ENCODE measurements around the gene CPEB3.

The CPEB3 gene

GRCh38 chr10:92103376-92104090, 187.3 kb downstream of the CPEB3 start:
- TF ChIP-seq FOXP2 (optimal IDR thresholded peaks at IDR 0.05; ENCODE audit: borderline replicate concordance, extremely low read depth, extremely low read length, insufficient read depth) (no peak), SIN3A (IDR thresholded peaks at IDR 0.05; ENCODE audit: borderline replicate concordance, insufficient read depth, low read length) (no peak), TAF1 (IDR thresholded peaks at IDR 0.05; ENCODE audit: borderline replicate concordance, insufficient read depth, low read length) (no peak)

- TF ChIP-seq TAF1 (IDR thresholded peaks at IDR 0.05; ENCODE audit: borderline replicate concordance, insufficient read depth, low read length) = no peak
- no peak for TF ChIP-seq FOXP2 (optimal IDR thresholded peaks at IDR 0.05; ENCODE audit: borderline replicate concordance, extremely low read depth, extremely low read length, insufficient read depth)
- TF ChIP-seq SIN3A (IDR thresholded peaks at IDR 0.05; ENCODE audit: borderline replicate concordance, insufficient read depth, low read length) = no peak
- TF ChIP-seq REST (IDR thresholded peaks at IDR 0.05; ENCODE audit: insufficient read depth in 1 of 2, low read depth in 2 of 2, low read length in 2 of 2) = no peak
- TF ChIP-seq POLR2AphosphoS5 (IDR thresholded peaks at IDR 0.05; ENCODE audit: low read depth, low read length) = no peak
Observed at GRCh38 chr10:92102601-92103213, 188.2 kb downstream of the CPEB3 start.

- TF ChIP-seq TAF1 (IDR thresholded peaks at IDR 0.05; ENCODE audit: borderline replicate concordance, insufficient read depth, low read length) = no peak
- no peak for TF ChIP-seq POLR2AphosphoS5 (IDR thresholded peaks at IDR 0.05; ENCODE audit: low read depth, low read length)
- TF ChIP-seq SIN3A (IDR thresholded peaks at IDR 0.05; ENCODE audit: borderline replicate concordance, insufficient read depth, low read length) = no peak
- TF ChIP-seq REST (IDR thresholded peaks at IDR 0.05; ENCODE audit: insufficient read depth in 1 of 2, low read depth in 2 of 2, low read length in 2 of 2) = no peak
- TF ChIP-seq FOXP2 (optimal IDR thresholded peaks at IDR 0.05; ENCODE audit: borderline replicate concordance, extremely low read depth, extremely low read length, insufficient read depth) = no peak
Observed at GRCh38 chr10:92094960-92095359, 195.9 kb downstream of the CPEB3 start.

- no peak for TF ChIP-seq POLR2AphosphoS5 (IDR thresholded peaks at IDR 0.05; ENCODE audit: low read depth, low read length)
- TF ChIP-seq REST (IDR thresholded peaks at IDR 0.05; ENCODE audit: insufficient read depth in 1 of 2, low read depth in 2 of 2, low read length in 2 of 2) = no peak
- no peak for TF ChIP-seq TAF1 (IDR thresholded peaks at IDR 0.05; ENCODE audit: borderline replicate concordance, insufficient read depth, low read length)
- TF ChIP-seq FOXP2 (optimal IDR thresholded peaks at IDR 0.05; ENCODE audit: borderline replicate concordance, extremely low read depth, extremely low read length, insufficient read depth) = no peak
Observed at GRCh38 chr10:92091965-92092364, 198.9 kb downstream of the CPEB3 start.

- TF ChIP-seq TAF1 (IDR thresholded peaks at IDR 0.05; ENCODE audit: borderline replicate concordance, insufficient read depth, low read length) = no peak
- no peak for TF ChIP-seq POLR2AphosphoS5 (IDR thresholded peaks at IDR 0.05; ENCODE audit: low read depth, low read length)
- TF ChIP-seq SIN3A (IDR thresholded peaks at IDR 0.05; ENCODE audit: borderline replicate concordance, insufficient read depth, low read length) = no peak
Observed at GRCh38 chr10:92087750-92088395, 203.0 kb downstream of the CPEB3 start.
